HepG2 (cell line): ENCODE measurements around the gene TMEM239. TPM values are rescaled to one million over a fixed set of nuclear protein-coding genes. Genes with fewer than 3 reads are reported as not detected.

ENCODE experiments used
- ARID5B ChIP-seq: IDR thresholded peaks from 2 replicates; pipeline ENCODE4 v1.4.0; 2020; ENCODE audit warnings: mild to moderate bottlenecking, missing genetic modification reagents
- HNF4A ChIP-seq: sonication (generic); formaldehyde crosslinking; IDR thresholded peaks from 2 replicates; pipeline ENCODE4 v1.4.0; 2020; ENCODE audit warnings: missing genetic modification reagents
- KDM4B ChIP-seq: sonication (generic); formaldehyde crosslinking; IDR thresholded peaks from 2 replicates; pipeline ENCODE4 v1.4.0; 2020; ENCODE audit warnings: missing genetic modification reagents
- PATZ1 ChIP-seq: sonication (generic); formaldehyde crosslinking; IDR thresholded peaks from 2 replicates; pipeline ENCODE4 v1.4.0; 2020; ENCODE audit warnings: missing genetic modification reagents
- SKIL ChIP-seq: sonication (generic); formaldehyde crosslinking; IDR thresholded peaks from 2 replicates; pipeline ENCODE4 v1.8.0; 2022; ENCODE audit warnings: missing genetic modification reagents, mild to moderate bottlenecking, moderate library complexity, borderline replicate concordance
- ZBED4 ChIP-seq: sonication (generic); formaldehyde crosslinking; IDR thresholded peaks from 2 replicates; pipeline ENCODE4 v1.4.0; 2020; ENCODE audit warnings: missing genetic modification reagents, borderline replicate concordance
- ZHX1 ChIP-seq: sonication (generic); formaldehyde crosslinking; IDR thresholded peaks from 2 replicates; pipeline ENCODE4 v1.8.1; 2022; ENCODE audit warnings: low read depth, mild to moderate bottlenecking, missing genetic modification reagents
- ZKSCAN5 ChIP-seq: sonication (generic); formaldehyde crosslinking; IDR thresholded peaks from 2 replicates; pipeline ENCODE4 v1.5.1; 2020; ENCODE audit warnings: mild to moderate bottlenecking, missing genetic modification reagents
- polyA plus RNA-seq, 8 experiments: library from polyadenylated mRNA; depleted of rRNA in 3 of 8; stranded (reverse) in 7 of 8; unstranded in 1 of 8; fragments of >200 nt; fragmentation: Illumina TruSeq in 4 of 8; extraction: Trizol in 4 of 8; gene quantifications; 2 replicates each; pipeline versions ENCODE4 v1.2.1 to v1.2.3, GENCODE V29; 2011 to 2016; ENCODE audit warnings: low read depth in 4 of 8, missing spikeins in 1 of 8, mixed read lengths in 1 of 8; ENCODE audit not compliant: insufficient read depth in 1 of 8
- total RNA-seq, 5 experiments: library from RNA; depleted of rRNA; stranded (reverse); fragments of >200 nt; fragmentation: Illumina TruSeq; extraction: Trizol; gene quantifications; 2 replicates each; pipeline ENCODE4 v1.2.3, GENCODE V29; 2016; ENCODE audit warnings: low read depth in 1 of 5

Gene TMEM239
- total and polyA plus RNA-seq, 2 of the 13 experiments (the other 11 are each of a cell fraction or from before 2014, with no cell fraction given), result not detected

- TF ChIP-seq ZKSCAN5 (CRISPR knock-in tag) (no peak), SKIL (no peak; the same call in 1 of the 2 replicates), KDM4B (CRISPR knock-in tag) (peak; percentile 78), ZBED4 (CRISPR knock-in tag) (peak; percentile 77; the same call in 1 of the 2 replicates), ZHX1 (CRISPR knock-in tag) (peak; percentile 96), ARID5B (CRISPR knock-in tag) (peak; percentile 78), HNF4A (peak; percentile 23; the same call in 1 of the 2 replicates), PATZ1 (CRISPR knock-in tag) (no peak; the same call in 1 of the 2 replicates)
Measured at GRCh38 chr20:2840138-2840966, 24.2 kb downstream of the TMEM239 start, which contains the start of the genes PCED1A and VPS16 (continued).
